CD4-positive, alpha-beta memory T cell (primary cell): ENCODE data around the gene LRRC71. TPM values are rescaled to one million over a fixed set of nuclear protein-coding genes. Genes with fewer than 3 reads are reported as not detected.

Experiments used
- CTCF ChIA-PET: fragments of 350-600 bp; sonication (Branson Sonifier 250); formaldehyde crosslinking; loops from one replicate; lab custom pipeline; 2021; ENCODE audit warnings: inconsistent platforms; ENCODE audit not compliant: partially characterized antibody; lab: Charles Lee
- POLR2A ChIA-PET: fragments of 350-600 bp; sonication (Branson Sonifier 250); formaldehyde crosslinking; loops from one replicate; lab custom pipeline; 2021; ENCODE audit not compliant: partially characterized antibody; lab: Charles Lee
- DNase-seq, 5 donors: peaks; one replicate each; pipeline versions ENCODE4 v3.0.0 to v3.0.0-alpha.2; 2020 to 2022; ENCODE audit warnings: mixed read lengths in 1 of 5
- H3K27ac ChIP-seq: one replicate; pipeline ENCODE4 v1.7.0; 2013; ENCODE audit warnings: low read depth, low read length
- H3K27me3 ChIP-seq: 2 replicates; pipeline ENCODE4 v1.7.0; 2013; ENCODE audit warnings: mild to moderate bottlenecking, low read length, moderate library complexity; ENCODE audit not compliant: insufficient read depth
- H3K36me3 ChIP-seq: 2 replicates; pipeline ENCODE4 v1.7.0; 2013; ENCODE audit warnings: mild to moderate bottlenecking, low read length, moderate library complexity; ENCODE audit not compliant: insufficient read depth
- H3K4me1 ChIP-seq: 2 replicates; pipeline ENCODE4 v1.7.0; 2013; ENCODE audit warnings: mild to moderate bottlenecking, low read length, moderate library complexity; ENCODE audit not compliant: insufficient read depth
- H3K4me3 ChIP-seq, 2 donors: one replicate each; pipeline ENCODE4 v1.7.0; 2013; ENCODE audit warnings: low read length in 2 of 2, mild to moderate bottlenecking in 1 of 2
- H3K9me3 ChIP-seq, 2 donors: one replicate each; pipeline ENCODE4 v1.7.0; 2013; ENCODE audit warnings: low read length in 2 of 2, control low read depth in 1 of 2; ENCODE audit not compliant: control insufficient read depth in 1 of 2
- H3K27ac Mint-ChIP-seq, 7 donors: one replicate each; pipeline ENCODE4 v1.8.0; 2020 to 2021; ENCODE audit warnings: mixed read lengths in 7 of 7, mild to moderate bottlenecking in 6 of 7, inconsistent platforms in 3 of 7, moderate library complexity in 3 of 7
- H3K27me3 Mint-ChIP-seq, 2 donors: one replicate each; pipeline ENCODE4 v1.8.0; 2020 to 2021; ENCODE audit warnings: mixed read lengths in 2 of 2
- H3K36me3 Mint-ChIP-seq, 2 donors: one replicate each; pipeline ENCODE4 v1.8.0; 2020 to 2021; ENCODE audit warnings: mixed read lengths in 2 of 2, inconsistent platforms in 1 of 2, mild to moderate bottlenecking in 1 of 2
- H3K4me1 Mint-ChIP-seq, 4 donors: one replicate each; pipeline ENCODE4 v1.8.0; 2020 to 2021; ENCODE audit warnings: mixed read lengths in 4 of 4, mild to moderate bottlenecking in 1 of 4
- H3K4me3 Mint-ChIP-seq, 8 donors: one replicate each; pipeline ENCODE4 v1.8.0; 2020 to 2021; ENCODE audit warnings: mixed read lengths in 8 of 8, mild to moderate bottlenecking in 7 of 8, moderate library complexity in 6 of 8, inconsistent platforms in 3 of 8
- H3K9me3 Mint-ChIP-seq, 8 donors: one replicate each; pipeline ENCODE4 v1.8.0; 2020 to 2021; ENCODE audit warnings: mixed read lengths in 8 of 8, mild to moderate bottlenecking in 5 of 8, inconsistent platforms in 3 of 8, moderate library complexity in 1 of 8
- intact Hi-C: fragments of 100-400 bp; cut with micrococcal nuclease; formaldehyde crosslinking; loops from one replicate; pipeline ENCODE4 v1.15.1; 2023
- polyA plus RNA-seq, 2 donors: library from polyadenylated mRNA; unstranded; fragments of 300-500 nt; fragmentation: Illumina TruSeq; gene quantifications; one replicate each; pipeline ENCODE4 v1.2.3, GENCODE V29; 2021
- total RNA-seq, 2 experiments: library from RNA; stranded (reverse); gene quantifications; one replicate each; pipeline ENCODE4 v1.2.3, GENCODE V29; 2021

Gene LRRC71
- total and polyA plus RNA-seq, 4 experiments from 2014 or later = not detected

DNA sequence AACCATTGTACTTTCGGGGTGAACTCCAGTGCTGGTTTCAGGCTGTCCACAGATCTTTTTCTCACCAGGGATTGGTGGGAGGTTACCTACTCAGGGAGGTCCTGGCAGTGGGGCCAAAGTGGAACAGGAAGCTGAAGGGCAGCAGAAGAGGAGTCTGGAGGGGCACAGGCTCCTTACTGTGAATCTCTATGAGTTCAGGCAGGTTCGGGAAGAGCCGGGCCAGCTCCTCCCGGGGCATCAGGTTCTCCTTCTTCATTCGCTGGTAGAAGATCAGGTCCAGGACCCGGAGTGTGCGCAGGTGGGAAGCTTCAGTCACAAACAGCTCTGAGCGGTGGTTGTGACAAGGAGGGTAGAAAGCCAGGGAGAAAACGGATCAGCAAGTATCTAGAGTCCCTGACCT, 26.7 kb downstream of the LRRC71 start:
- POLR2A ChIA-PET = no interaction called here
- intact Hi-C loops = no loop called here
- Mint-ChIP-seq H3K36me3 (peaks cover 43 to 82% of the 10 kb centered on the region in 2 donors), H3K9me3 (no peaks in the 10 kb centered on the region), H3K4me1 (no peaks in the 10 kb centered on the region), H3K27me3 (no peaks in the 10 kb centered on the region), H3K27ac (no peak overlapping the region), H3K4me3 (no peak overlapping the region)
- Histone ChIP-seq H3K4me3 (no peak overlapping the region), H3K27me3 (no peaks in the 10 kb centered on the region), H3K27ac (no peak overlapping the region), H3K4me1 (no peaks in the 10 kb centered on the region), H3K9me3 (no peaks in the 10 kb centered on the region), H3K36me3 (peaks cover 51% of the 10 kb centered on the region)
- CTCF ChIA-PET = interaction anchor here (1.1 kb wide), 1 partner anchor 55 kb away, joined by 3 read pairs; no protein-coding TSS in a partner anchor
- no peak for DNase-seq

DNA sequence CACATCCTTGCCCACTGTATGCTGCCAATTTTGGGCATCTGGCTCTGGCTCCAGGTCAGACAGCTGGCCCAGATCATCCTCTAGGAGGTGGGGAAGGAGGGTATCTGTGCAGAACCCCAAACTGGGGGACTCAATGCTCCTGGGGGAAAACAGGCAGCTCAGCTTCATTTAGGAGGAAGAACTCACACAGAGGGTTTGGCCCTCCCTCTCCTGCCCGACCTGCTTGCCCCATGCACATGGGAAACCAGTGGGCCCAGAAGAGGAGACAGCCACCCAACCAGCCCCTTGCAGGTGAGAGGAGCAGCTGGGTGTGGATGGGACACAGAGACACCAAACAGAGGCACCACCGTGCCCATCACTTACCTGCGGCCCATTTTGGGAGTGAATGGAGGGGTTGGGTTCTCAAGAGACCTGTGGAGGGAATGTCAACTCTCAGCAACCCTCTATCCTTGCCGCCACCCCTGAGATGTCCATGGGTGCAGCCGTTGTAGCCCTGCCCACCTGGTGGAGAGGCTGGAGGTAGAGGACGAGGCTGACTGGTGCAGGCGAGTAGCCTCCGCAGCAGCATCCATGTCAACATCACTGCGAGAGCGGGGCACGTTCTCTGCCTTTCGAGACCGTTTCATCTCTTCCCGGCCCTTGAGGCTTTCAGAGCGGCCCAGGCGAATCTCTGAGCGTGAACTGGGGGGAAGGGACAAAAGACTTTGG, 27.5 kb downstream of the LRRC71 start:
- CTCF ChIA-PET = interaction anchor here (0.6 to 2.0 kb wide), 3 partner anchors 14 to 126 kb away, joined by 3 to 6 read pairs (median 3); no protein-coding TSS in a partner anchor
- H3K4me1 Mint-ChIP-seq = no peaks in the 10 kb centered on the region
- Histone ChIP-seq H3K36me3 (peaks cover 51% of the 10 kb centered on the region), H3K4me1 (no peaks in the 10 kb centered on the region), H3K4me3 (no peak overlapping the region), H3K27me3 (no peaks in the 10 kb centered on the region), H3K9me3 (no peaks in the 10 kb centered on the region), H3K27ac (no peak overlapping the region)
- no peak overlapping the region for H3K4me3 Mint-ChIP-seq
- peaks cover 44 to 82% of the 10 kb centered on the region in 2 donors for H3K36me3 Mint-ChIP-seq
- intact Hi-C loops = no loop called here
- no peaks in the 10 kb centered on the region for H3K27me3 Mint-ChIP-seq
- H3K27ac Mint-ChIP-seq = no peak overlapping the region
- no peak for DNase-seq
- POLR2A ChIA-PET = interaction anchor here (1.0 kb wide), 1 partner anchor 141 kb away, joined by 3 read pairs; no protein-coding TSS in a partner anchor
- H3K9me3 Mint-ChIP-seq = no peaks in the 10 kb centered on the region

DNA sequence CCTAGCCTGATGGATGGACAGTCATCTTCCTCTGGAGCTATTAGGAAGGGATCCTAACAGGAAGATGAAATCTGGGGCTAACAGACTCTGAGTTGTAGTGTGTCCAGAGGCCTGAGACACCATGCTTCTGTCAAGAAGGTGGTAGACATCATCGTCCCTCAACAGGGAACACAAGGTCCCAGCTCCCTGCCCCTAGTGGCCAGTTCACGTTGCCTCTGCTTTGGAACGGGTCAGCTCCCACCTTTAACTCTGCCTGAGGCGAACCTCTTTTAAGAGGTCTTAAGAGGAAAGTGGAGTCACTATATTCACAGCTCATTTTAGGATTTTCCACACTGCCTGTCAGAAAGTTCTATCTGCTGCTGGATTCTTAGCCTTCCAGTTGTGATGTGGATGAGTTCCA, 28.3 kb downstream of the LRRC71 start:
- Histone ChIP-seq H3K9me3 (no peaks in the 10 kb centered on the region), H3K4me3 (no peak overlapping the region), H3K27ac (no peak overlapping the region), H3K27me3 (no peaks in the 10 kb centered on the region), H3K36me3 (peaks cover 47% of the 10 kb centered on the region), H3K4me1 (no peaks in the 10 kb centered on the region)
- no peaks in the 10 kb centered on the region for H3K27me3 Mint-ChIP-seq
- peaks cover 42 to 78% of the 10 kb centered on the region in 2 donors for H3K36me3 Mint-ChIP-seq
- H3K4me1 Mint-ChIP-seq = no peaks in the 10 kb centered on the region
- no peak overlapping the region for H3K27ac Mint-ChIP-seq
- no peak overlapping the region for H3K4me3 Mint-ChIP-seq
- no peak for DNase-seq
- ChIA-PET CTCF (interaction anchor here (0.6 to 2.0 kb wide), 2 partner anchors 13 to 126 kb away, joined by 3 to 6 read pairs; no protein-coding TSS in a partner anchor), POLR2A (interaction anchor here (1.0 kb wide), 1 partner anchor 142 kb away, joined by 3 read pairs; no protein-coding TSS in a partner anchor)
- H3K9me3 Mint-ChIP-seq = no peaks in the 10 kb centered on the region
- intact Hi-C loops = no loop called here

DNA sequence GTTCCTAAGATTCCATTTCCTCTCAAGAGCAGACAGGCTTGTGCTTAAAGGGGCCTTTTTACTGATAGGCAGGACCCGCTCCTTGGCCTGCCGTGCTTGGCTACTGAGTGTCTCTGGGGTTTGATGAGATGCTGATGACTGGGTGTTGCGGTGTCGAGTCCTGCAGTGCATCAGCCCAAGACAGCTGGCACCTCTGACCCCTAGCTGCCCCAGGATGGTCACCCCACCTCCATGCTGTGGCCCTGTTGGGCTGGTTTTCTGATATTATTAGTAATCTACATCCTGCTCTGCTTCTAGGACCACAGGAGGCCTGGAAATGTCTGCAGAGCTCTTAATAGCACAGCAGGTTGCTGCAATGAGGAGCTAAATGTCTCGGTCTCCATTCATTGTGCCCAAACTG, 28.7 kb downstream of the LRRC71 start:
- Mint-ChIP-seq H3K36me3 (peaks cover 43 to 74% of the 10 kb centered on the region in 2 donors), H3K9me3 (no peaks in the 10 kb centered on the region), H3K4me1 (no peaks in the 10 kb centered on the region), H3K27ac (no peak overlapping the region), H3K4me3 (no peak overlapping the region), H3K27me3 (no peaks in the 10 kb centered on the region)
- H3K9me3 ChIP-seq = no peaks in the 10 kb centered on the region
- H3K27me3 ChIP-seq = no peaks in the 10 kb centered on the region
- no peak overlapping the region for H3K4me3 ChIP-seq
- POLR2A ChIA-PET = interaction anchor here (1.0 kb wide), 1 partner anchor 142 kb away, joined by 3 read pairs; no protein-coding TSS in a partner anchor
- peaks cover 47% of the 10 kb centered on the region for H3K36me3 ChIP-seq
- CTCF ChIA-PET = interaction anchor here (0.6 to 2.0 kb wide), 2 partner anchors 13 to 125 kb away, joined by 3 to 6 read pairs; no protein-coding TSS in a partner anchor
- DNase-seq = no peak
- no peaks in the 10 kb centered on the region for H3K4me1 ChIP-seq
- no peak overlapping the region for H3K27ac ChIP-seq
- intact Hi-C loops = no loop called here

DNA sequence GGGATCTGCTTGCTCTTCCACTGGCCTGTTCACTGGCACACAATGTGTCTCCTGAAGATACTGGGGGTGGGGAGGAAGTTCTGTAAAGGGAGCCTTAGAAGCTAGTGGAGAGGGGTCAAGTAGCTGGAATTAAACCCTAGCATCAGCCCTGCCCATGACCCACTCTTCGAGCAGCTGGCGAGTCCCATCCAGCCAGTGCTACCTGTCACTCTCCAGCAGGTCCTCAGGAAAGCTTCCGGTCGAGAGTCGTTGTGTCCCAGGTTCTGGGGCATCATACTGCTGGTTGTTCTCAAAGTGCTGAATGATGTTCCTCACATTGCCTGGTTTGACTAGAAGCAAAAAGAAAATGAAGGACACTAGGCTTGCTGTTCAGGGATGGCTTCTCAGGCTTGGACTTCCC, 30.9 kb downstream of the LRRC71 start:
- Histone ChIP-seq H3K27me3 (no peaks in the 10 kb centered on the region), H3K4me3 (no peak overlapping the region), H3K9me3 (no peaks in the 10 kb centered on the region), H3K4me1 (no peaks in the 10 kb centered on the region), H3K36me3 (peaks cover 46% of the 10 kb centered on the region), H3K27ac (no peak overlapping the region)
- H3K9me3 Mint-ChIP-seq = no peaks in the 10 kb centered on the region
- CTCF ChIA-PET = no interaction called here
- H3K27me3 Mint-ChIP-seq = peaks cover 0 to 1% of the 10 kb centered on the region in 2 donors
- no peak for DNase-seq
- H3K4me1 Mint-ChIP-seq = no peaks in the 10 kb centered on the region
- peaks cover 32 to 69% of the 10 kb centered on the region in 2 donors for H3K36me3 Mint-ChIP-seq
- POLR2A ChIA-PET = no interaction called here
- no peak overlapping the region for H3K4me3 Mint-ChIP-seq
- intact Hi-C loops = no loop called here
- peak overlapping the region in 1 of 7 donors; percentile 36 for H3K27ac Mint-ChIP-seq

DNA sequence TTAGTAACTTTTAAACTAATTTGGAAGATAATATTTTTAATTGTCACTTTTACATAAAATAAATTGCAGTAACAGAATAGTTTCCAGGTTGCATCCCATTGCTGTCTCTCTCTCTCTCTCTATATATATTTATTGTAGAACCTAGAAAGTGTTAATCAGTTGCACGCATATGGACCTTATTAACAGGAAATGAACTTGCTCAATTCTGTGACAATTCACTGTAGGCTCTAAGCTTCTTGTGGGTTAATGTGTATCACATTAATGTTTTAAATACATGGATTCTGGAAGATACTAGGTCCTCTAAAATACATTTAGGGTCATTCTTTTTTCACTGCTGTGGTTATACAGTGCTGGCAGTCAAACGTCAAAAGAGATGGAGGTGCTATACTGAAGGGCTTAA, 33.1 kb downstream of the LRRC71 start:
- ChIA-PET POLR2A (no interaction called here), CTCF (interaction anchor here (0.7 kb wide), 1 partner anchor 63 kb away, joined by 3 read pairs; no protein-coding TSS in a partner anchor)
- peaks cover 0 to 1% of the 10 kb centered on the region in 2 donors for H3K27me3 Mint-ChIP-seq
- H3K36me3 ChIP-seq = peaks cover 28% of the 10 kb centered on the region
- no peak for DNase-seq
- no peaks in the 10 kb centered on the region for H3K9me3 ChIP-seq
- intact Hi-C loops = no loop called here
- H3K4me3 ChIP-seq = no peak overlapping the region
- no peaks in the 10 kb centered on the region for H3K27me3 ChIP-seq
- H3K36me3 Mint-ChIP-seq = peaks cover 38 to 77% of the 10 kb centered on the region in 2 donors
- H3K9me3 Mint-ChIP-seq = no peaks in the 10 kb centered on the region
- H3K4me1 Mint-ChIP-seq = peaks cover 0 to 5% (median 2%) of the 10 kb centered on the region in 4 donors
- H3K27ac ChIP-seq = no peak overlapping the region
- H3K4me3 Mint-ChIP-seq = no peak overlapping the region
- no peak overlapping the region for H3K27ac Mint-ChIP-seq
- H3K4me1 ChIP-seq = no peaks in the 10 kb centered on the region

DNA sequence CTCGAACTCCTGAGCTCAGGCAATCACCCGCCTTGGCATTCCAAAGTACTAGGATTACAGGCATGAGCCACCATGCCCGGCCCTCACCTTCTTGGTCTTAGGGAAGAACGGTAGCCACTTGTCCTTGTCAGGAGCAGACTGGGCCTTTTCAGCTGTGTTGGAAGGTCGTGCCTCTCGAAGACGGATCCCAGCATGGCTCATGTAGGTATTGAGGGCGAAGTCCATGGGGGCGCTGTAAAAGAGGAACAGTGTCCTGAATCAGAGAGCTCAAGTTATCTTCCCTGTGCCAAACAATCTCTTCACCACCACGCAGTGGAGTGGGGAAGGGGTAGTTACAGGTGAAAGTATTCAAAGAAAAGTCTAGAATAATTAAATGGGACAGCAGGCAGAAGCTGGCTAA, 35.9 kb downstream of the LRRC71 start:
- Histone ChIP-seq H3K9me3 (no peaks in the 10 kb centered on the region), H3K36me3 (peaks cover 25% of the 10 kb centered on the region), H3K4me3 (no peak overlapping the region), H3K4me1 (peaks cover 5% of the 10 kb centered on the region), H3K27me3 (no peaks in the 10 kb centered on the region), H3K27ac (no peak overlapping the region)
- intact Hi-C loops = no loop called here
- POLR2A ChIA-PET = interaction anchor here (0.9 kb wide), 1 partner anchor 8 kb away, joined by 3 read pairs; no protein-coding TSS in a partner anchor
- CTCF ChIA-PET = interaction anchor here (0.9 to 1.5 kb wide), 2 partner anchors 11 to 200 kb away, joined by 3 to 4 read pairs; no protein-coding TSS in a partner anchor
- Mint-ChIP-seq H3K4me3 (no peak overlapping the region), H3K36me3 (peaks cover 36 to 74% of the 10 kb centered on the region in 2 donors), H3K27me3 (peaks cover 0 to 2% of the 10 kb centered on the region in 2 donors), H3K4me1 (peaks cover 0 to 15% (median 6%) of the 10 kb centered on the region in 4 donors), H3K9me3 (no peaks in the 10 kb centered on the region), H3K27ac (peak overlapping the region in 1 of 7 donors; percentile 17)
- no peak for DNase-seq
